NCI-H1694 treated with DMSO at 0.1 percent for 48 hours (cell line): ENCODE measurements around the gene TEX13B.
A peak's percentile ranks its signal among the peaks of the same experiment; 100 is the strongest.
"Not testable (repeated sequence)": the region's sequence is repeated elsewhere in the genome, so short reads cannot be mapped to it uniquely, and the experiment has no call there.

ENCODE experiments used
- DNase-seq: peaks from one replicate; lab custom pipeline; 2025; lab: John Stamatoyannopoulos, UW

Gene TEX13B, protein sequence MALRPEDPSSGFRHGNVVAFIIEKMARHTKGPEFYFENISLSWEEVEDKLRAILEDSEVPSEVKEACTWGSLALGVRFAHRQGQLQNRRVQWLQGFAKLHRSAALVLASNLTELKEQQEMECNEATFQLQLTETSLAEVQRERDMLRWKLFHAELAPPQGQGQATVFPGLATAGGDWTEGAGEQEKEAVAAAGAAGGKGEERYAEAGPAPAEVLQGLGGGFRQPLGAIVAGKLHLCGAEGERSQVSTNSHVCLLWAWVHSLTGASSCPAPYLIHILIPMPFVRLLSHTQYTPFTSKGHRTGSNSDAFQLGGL

DNA sequence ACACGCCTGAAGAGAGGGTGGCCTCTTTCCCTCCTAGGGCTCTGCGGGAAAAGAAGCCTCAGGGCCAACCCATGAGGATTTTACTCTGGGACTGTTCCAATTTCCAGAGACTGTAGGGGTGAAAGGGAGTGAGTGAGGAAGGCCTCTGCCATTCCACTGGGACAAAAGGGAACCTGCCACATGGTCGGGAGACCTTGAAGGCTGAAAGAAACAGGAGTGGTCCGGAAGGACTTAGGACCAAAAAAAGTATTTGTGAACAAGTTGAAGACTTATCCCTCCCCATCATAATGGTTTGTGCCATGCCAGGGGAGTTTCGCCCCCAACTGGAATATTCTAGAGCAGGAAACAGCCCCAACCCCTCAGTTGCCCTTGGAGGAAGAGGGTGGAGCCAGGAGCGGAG, at the start of gene TEX13B:
Gene TEX13B, minus strand, starts transcription at position 15 of the 400 bp plus-strand sequence. CDS start 243 bp downstream, outside the sequence.
- DNase-seq: no peak

DNA sequence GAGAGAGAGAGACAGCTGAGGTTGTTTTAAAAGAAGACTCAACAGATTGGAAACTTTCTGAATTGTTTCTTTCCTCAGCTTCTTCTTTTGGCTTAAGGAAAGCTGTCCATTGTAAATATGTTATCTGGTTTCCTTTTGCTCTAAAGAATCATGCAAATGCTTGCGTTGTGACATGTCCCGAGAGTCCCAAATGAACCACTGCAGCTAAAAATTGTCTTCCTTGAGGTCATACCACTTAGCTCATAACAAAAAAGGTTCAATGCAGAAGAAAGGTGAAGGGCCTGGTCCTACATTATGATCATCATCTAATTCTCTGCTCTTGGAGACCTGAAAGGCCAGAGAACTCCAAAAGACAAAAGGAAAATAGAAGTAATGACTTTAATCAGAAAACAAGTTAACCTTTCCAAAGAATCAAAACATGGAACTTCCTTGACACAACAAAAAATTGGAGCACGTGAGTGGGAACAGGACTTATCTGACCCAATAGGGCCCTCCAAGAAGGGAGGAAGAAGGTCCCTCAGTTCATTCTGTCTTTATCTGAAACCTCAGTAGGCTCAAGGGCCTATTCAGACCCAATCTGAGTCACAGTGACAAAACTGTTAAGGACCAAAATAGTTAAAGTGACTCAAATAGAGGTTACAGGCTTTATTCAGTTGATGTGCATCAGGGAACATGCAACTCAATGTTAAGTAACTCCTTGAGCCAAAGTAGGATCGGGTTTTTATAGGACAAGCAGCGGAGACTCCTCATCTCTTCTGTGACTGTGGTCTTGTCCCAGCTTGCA, 48.0 kb upstream of the TEX13B start:
- no peak for DNase-seq

DNA sequence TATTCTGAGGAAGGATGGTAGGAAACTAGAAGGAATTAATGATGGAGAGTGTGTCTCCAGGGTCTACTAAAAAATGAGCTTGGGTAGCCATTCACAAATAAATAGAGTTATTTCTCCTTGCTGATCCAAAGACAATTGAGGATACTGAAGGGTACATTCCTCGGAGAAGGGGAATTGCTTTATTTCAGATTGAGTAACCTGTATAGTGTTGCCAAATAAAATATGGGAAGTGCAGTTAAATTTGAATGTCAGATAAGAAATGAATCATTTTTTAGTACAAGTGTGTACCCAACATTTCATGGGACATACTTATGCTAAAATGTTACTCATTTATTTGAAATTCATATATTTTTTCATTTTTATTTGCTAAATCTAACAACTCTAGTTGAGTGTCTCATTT, 46.7 kb upstream of the TEX13B start:
- no peak for DNase-seq

DNA sequence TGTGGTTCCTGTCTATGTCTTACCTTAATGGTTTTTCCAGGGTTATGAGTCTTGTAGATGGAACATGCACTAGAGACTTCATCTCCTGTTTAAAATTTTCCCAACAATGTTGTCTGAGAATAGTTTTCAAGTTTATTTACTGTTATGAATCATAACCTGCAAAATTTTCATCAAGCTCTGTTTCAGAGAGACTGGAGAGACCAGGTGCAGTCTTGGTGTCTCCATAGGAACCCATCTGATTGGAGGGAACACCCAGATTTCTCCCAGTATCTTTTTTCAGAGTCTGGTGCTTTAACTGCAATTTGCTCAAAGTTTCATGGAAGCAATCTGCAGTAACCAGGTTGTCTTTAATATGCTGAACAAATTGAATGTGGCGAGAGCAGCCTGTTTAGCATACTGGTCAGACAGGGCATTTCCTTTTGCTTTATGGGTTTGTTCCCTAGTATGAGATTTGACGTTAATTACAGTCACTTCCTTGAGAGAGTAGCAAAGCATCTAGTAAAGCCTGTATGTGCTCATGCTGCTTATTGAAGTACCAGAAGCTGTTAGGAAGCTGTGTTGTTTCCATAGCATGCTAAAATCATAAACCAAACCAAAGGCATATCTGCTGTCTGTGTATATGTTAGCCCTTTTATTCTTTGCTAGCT, 43.9 kb upstream of the TEX13B start:
- no peak for DNase-seq

DNA sequence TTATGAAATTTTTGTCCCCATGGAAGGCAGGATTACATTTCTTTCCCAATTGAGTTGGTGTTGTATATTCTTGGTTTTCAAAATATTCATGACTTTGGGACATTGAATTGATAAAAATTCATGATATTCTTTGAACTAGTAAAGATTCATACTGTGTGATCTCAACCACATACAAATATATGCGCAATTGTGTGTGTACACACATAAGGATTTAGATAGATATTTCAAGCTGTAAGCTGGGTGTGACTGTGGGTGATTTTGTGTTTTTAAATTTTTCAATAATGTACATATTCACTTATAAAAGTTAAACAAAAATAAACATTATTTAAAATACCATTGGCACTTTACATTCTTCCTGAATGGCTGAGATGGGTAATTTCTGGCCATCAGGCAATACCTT, 43.2 kb upstream of the TEX13B start:
- no peak for DNase-seq

DNA sequence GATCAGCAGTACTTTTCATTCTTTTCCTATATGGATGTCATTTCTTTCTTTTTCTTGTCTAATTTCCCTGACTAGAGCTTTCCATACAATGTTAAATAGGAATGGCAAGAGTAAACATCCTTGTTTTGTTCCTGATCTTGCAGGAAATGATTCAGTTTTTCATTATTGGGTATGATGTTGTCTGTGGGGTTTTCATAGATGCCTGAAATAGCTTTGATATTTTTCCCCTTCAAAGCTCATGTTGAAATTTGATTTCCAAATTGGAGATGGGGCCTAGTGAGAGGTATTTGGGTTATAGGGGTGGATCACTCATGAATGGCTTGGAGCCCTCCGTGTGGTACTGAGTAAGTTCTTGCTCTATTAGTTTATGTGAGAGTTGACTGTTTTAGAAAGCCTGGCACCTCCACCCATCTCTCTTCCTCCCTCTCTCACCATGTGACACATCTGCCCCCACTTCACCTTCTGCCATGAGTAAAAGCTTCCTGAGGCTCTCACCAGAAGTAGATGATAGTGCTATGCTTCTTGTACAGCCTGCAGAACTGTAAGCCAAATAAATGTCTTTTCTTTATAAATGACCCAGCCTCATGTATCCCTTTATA, 40.4 kb upstream of the TEX13B start:
- DNase-seq: no peak

DNA sequence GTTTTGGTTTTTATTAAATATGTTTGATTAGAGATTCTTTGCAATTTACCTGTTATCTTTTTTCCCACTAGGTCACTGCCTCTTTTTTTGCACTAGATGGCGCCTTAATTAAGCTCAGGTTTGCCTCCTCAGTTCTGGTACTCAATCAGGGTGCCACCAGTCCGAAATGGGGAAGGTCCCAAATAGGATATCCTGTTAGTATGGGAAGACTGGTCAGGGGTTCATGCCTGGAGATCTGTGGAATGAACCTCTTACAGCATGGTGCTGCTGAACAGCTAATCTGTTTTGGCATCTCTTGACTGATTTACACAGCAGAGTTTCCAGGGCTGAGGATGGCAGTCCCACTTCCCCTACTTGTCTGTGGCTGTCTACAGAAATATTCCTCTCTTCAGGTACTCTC, 38.5 kb upstream of the TEX13B start:
- DNase-seq: peak; percentile 4

DNA sequence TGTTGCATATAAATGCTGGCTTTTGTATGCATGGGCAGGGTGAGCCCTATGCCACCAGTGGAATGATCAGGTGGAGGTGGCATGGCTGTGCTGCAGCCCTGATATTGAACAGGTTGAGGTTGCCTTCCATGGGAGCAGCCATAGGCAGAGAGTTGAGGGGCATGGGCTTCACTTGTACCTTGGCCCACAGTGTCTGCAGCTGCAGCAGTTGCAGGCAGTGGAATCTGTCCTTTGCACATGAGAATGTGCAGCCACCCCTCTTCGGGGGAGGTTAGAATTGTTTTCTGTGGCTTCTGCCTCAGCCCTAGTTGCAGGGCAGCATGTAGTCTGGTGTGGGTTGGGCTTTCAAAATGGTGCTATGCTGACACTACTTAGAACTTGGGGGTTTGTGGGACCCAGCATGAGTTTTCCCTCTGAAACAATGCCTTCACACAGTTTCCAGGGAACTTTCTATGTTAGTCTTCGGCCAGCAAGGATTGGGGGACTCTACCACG, 37.3 kb upstream of the TEX13B start:
- no peak for DNase-seq

DNA sequence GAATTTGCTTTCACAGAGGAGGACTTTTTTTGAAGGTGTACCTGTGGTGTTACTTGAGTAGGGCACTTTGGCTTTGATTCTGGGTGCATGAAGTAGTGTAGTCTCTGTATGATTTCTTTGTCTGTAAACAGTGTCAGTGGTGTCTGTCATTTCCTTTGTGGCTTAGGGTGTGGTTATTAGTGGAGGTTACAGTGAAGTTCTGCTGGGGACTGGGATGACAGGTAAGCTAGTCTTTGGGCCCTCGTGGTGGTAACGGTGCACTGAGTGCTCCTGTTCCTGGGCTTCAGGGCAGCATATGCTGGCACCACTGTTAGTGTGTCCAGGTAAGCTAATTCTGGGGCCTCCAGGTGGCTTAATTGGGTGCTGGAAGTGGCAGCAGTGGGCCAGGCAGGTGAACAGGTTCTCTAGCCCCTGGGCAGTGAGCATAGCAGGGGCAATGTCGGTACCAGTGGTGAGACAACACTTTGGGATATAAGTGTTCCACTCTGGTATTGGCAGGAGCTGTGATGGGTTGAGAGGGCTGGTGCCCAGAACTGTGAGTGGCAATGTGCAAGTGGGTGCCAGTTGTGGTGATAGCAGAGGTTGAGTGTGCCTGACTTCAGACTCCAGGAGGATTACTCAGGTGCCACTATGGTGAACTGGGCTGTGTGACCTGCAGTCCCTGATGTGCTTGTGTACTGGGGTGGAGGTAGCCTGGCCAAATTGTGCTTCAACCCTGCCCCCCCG, 36.6 kb upstream of the TEX13B start:
- DNase-seq: no peak

DNA sequence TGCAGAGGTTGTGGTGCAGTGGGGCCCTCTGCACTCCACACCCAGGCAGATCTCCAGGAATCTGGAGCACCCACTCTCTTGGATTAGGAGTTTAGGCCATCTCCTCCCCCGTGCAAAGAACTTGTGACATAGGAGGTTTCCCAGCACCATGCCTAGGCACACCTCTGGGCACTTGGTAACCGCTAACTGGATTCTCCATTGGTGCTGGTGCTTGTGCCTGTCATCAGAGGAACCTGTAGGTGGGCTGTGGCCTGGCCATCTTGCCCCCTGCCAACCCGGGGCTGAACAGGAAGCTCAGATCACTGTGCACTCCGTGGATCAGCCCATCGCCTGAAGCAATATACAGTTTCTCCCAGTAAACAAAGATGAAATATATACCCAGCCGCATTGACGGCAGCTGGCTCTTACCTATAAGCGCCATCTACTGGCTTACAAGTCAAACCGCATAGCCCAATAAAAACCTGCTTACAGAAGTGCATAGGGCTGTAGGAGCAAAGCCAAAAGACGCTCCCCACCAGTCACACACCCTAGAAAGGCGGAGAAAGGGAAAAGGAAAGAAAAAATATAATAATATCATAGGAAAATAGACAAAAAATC, 19.1 kb upstream of the TEX13B start:
- peak; percentile 68 for DNase-seq

DNA sequence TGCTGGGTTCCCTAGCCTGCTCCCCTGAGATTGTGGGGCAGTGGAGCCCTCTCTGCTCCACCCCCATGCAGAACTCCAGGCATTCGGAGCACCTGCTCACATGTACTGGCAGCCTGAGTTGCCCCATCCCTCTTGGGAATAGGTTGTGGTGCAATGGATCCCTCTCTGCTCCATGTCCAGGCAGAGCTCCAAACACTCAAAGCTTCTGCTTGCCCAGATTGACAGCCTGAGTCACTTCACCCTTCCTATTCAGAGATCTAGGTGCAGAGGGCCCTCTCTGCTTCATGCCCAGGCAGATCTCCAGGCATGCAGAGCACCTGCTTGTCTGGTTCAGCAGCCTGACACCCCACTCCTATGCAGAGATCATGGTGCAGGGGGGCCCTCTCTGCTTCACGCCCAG, 18.6 kb upstream of the TEX13B start:
- no peak for DNase-seq

DNA sequence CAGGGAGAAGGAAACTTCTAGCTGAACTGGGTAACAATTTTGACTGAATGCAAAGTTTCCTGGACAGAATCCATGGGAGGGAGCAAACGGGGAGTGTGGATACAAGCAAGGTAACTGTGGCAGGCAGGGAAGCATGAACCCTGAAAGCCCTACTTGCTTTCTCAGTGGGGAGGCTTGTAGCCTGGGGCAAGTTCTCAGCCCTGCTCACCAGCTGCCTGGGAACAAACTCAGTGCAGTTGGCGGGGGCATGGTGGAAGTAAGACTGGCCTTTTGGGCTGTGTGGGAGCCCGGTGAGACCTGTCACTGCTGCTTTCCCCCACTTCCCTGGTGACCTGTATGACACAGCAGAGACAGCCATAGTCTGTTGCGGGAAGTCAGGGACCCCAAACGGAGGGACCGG, 14.0 kb upstream of the TEX13B start:
- DNase-seq: no peak

DNA sequence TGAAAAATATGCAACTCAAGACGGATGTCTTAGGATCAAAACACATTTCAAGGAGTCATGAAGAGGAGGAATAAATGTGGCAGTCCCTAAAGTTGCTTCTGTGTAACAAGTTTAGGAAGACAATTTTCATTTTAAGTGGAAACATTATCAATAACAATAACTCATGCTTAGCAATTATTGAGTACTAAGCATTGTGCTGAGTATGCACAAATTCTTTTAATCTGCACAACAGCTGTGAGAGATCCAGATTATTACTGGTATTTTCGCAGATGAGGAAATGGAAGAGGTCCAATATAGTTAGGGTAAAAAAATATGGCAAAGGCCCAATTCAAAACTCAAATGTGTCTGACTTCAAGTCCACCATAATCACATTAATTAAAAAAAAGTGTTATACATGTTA, 2.9 kb upstream of the TEX13B start:
- DNase-seq: no peak

DNA sequence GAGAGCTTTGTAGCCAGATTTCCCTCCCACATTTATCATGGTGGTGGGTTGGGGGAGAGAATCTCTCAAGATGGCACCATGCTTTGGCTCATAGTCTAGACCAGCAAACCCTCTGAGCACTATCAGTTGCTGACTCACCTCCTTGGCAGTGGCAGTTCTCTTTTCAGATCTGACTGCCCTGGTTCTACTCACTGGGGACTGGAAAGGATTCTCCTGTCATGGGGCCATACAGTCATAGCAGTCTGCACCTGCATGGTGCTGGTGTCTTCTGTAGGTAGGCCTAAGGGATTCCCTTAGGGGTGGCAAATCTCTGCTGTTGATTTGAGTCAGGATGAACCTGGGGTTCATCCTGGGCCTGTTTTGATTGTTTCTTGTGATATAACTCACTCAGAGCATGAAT, 2.6 kb downstream of the TEX13B start:
- no peak for DNase-seq

DNA sequence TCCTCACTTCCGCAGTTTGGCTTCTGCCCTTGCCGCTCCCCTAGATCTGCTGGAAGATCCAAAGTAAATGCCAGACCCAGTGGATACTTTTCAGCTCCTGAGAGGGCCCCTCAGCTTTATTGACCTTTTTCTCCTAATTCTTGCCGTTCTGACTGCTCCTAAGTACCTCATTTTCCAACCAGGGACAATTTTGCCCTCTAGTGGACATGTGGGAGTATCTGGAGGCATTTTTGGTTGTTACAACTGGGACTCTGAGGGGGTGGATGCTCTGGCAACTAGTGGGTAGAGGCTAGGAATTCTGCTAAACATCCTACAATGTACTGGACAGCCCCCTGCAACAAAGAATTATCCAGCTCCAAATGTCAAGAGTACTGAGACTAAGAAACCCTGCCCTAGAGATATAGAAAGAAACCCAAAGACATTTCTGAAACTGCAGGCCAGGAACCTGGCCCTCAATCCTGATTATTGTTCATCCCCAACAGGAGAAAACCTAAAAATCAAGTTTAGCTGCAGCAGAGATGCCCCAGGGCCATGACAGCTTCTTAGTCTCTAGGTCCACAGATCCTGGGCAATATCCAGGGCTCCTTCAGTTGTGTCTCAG, 3.4 kb downstream of the TEX13B start:
- peak; percentile 4 for DNase-seq

DNA sequence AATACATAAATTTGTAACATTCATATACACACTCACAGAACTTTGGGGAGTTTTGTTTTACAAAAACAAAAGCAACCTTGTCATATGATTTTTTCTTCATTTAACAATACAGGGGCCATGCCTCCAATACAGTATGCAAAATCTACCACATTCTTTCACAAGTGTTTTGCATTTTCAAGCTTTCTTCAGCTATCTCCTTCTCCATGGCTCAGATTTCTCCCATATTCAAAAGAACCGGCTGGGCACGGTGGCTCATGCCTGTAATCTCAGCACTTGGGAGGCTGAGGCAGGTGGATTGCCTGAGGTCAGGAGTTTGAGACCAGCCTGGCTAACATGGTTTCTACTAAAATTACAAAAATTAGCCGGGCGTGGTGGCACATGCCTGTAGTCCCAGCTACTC, 4.1 kb downstream of the TEX13B start:
- DNase-seq: no peak

DNA sequence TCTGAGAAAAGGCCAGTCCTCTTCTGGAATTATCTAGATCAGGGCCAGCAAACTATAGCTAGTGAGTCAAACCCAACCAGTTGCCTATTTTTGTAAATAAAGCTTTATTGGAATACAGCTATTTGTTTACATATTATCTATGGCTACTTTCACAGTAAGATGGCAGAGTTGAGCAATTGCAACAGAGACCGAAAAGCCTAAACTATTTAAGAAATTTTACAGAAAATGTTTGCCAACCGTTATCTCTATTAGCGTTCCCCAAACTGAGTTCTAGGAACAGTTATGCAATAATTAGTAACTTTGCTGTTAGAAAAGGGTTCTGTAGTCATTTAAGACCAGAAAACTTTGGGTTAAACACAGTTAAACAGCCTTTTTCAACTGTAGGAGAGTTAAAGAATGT, 10.5 kb downstream of the TEX13B start:
- DNase-seq: no peak

DNA sequence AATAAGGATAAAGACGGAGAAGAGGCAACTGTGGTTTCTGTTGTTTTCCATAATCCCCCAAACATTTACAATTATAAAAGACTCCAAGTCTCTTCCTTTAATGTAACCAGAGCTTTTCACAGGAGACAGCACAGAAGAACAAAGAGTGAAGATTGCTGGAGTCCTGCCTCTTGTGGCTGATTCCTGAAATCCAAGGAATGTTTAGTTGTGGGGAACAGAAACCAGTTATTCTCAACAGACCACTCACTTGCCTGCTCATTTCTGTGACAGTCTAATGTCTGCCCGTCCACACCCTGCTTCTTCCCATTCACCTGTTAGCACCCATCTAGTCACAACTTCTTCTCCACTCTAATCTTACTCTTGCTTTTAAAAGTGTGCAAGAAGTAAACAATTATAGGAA, 12.1 kb downstream of the TEX13B start:
- DNase-seq: no peak

DNA sequence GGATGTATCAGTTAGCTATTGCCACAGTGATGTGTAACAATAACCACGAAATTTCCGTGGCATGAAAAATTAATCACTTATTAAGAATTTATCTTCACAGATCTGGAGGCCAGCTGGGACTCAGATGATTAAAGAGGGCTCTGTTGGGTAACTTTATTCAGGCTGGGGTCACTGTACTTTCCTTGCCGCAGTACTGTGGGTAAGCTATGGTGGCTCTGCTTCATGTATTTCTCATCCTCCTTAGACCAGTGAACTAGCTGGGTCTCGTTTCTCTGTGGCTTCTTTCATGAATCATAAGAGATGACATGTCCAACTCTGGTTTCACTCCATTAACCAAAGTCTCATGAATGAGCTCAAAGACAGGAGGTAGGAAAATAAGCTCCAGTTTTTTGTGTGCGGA, 13.5 kb downstream of the TEX13B start:
- DNase-seq: no peak

DNA sequence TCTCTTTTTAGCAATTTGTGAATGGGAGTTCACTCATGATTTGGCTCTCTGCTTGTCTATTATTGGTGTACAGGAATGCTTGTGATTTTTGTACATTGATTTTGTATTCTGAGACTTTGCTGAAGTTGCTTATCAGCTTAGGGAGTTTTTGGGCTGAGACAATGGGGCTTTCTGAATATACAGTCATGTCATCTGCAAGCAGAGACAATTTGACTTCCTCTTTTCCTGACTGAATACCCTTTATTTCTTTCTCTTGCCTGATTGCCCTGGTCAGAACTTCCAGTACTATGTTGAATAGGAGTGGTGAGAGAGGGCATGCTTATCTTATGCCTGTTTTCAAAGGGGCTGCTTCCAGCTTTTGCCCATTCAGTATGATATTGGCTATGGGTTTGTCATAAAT, 26.8 kb downstream of the TEX13B start:
- DNase-seq: not testable (repeated sequence)

DNA sequence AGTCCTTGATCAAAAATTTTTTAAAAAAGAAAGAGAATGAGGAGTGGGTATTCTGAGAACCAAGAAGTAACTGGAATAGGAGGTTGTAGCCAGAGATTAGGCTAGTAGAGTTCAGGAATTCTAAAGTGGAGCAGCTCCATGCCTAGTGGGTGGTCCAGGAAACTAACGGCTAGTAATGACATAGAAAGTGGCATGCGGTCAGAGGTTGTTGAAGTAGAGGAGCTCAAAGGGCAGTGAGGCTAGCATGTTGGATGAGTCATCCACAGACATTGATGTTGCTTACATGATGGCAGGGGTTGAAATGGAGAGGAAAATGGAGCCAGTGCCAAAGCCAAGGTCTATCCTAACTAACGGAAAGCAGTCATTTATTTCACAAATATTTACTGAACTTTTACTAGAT, 42.1 kb downstream of the TEX13B start:
- DNase-seq: no peak
